Immature natural killer cell (primary cell): ENCODE data around the gene CROCC2. TPM values are rescaled to one million over a fixed set of nuclear protein-coding genes. Genes with fewer than 3 reads are reported as not detected.

Experiments
- DNase-seq, 3 donors: peaks; one replicate each; pipeline ENCODE4 v3.0.0; 2022; ENCODE audit warnings: mixed read lengths in 1 of 3
- H3K27ac Mint-ChIP-seq, 6 donors: one replicate each; pipeline ENCODE4 v1.8.0; 2020; ENCODE audit warnings: mixed read lengths in 6 of 6, mild to moderate bottlenecking in 5 of 6, inconsistent platforms in 4 of 6, moderate library complexity in 3 of 6
- H3K27me3 Mint-ChIP-seq, 3 donors: one replicate each; pipeline ENCODE4 v1.8.0; 2020 to 2021; ENCODE audit warnings: low read depth in 3 of 3, mild to moderate bottlenecking in 3 of 3, mixed read lengths in 3 of 3, moderate library complexity in 3 of 3, inconsistent platforms in 1 of 3
- H3K36me3 Mint-ChIP-seq, 3 donors: one replicate each; pipeline ENCODE4 v1.8.0; 2020; ENCODE audit warnings: mixed read lengths in 3 of 3, inconsistent platforms in 2 of 3, mild to moderate bottlenecking in 2 of 3
- H3K4me1 Mint-ChIP-seq, 2 donors: one replicate each; pipeline ENCODE4 v1.8.0; 2020; ENCODE audit warnings: inconsistent platforms in 2 of 2, mild to moderate bottlenecking in 2 of 2, mixed read lengths in 2 of 2, moderate library complexity in 1 of 2
- H3K4me3 Mint-ChIP-seq, 5 donors: one replicate each; pipeline ENCODE4 v1.8.0; 2020; ENCODE audit warnings: mild to moderate bottlenecking in 5 of 5, mixed read lengths in 5 of 5, inconsistent platforms in 3 of 5, moderate library complexity in 3 of 5
- H3K9me3 Mint-ChIP-seq, 6 donors: one replicate each; pipeline ENCODE4 v1.8.0; 2020; ENCODE audit warnings: mild to moderate bottlenecking in 6 of 6, mixed read lengths in 6 of 6, inconsistent platforms in 4 of 6, moderate library complexity in 3 of 6
- polyA plus RNA-seq, 3 donors: library from polyadenylated mRNA; unstranded; fragments of 300-500 nt; fragmentation: Illumina TruSeq; gene quantifications; one replicate each; pipeline ENCODE4 v1.2.3, GENCODE V29; 2021

The CROCC2 gene
- polyA plus RNA-seq, 3 donors from 2014 or later: not detected

DNA sequence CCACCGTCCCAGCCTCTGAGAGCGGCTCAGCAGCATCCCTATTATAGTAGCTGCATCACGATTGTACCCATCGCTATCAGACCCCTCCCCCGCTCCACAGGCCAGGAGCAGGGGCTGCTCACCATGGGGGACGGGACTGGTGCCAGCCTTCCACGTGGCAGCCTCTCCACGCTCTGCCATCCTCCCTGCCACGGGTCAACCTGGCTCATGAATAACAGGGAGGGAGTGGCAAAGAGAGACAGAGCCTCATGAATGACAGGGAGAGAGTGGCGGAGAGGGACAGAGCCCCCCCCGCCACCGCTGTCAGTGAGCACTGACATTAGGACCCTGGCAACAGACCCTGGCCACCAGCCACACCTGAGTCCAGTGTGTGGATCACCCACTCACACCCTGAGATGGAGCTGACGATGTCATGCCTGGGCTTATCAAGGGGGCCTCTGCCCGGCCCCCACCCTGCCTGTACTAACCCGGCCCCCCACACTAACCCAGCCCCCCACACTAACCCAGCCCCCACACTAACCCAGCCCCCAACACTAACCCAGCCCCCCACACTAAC lies 16.9 kb downstream of the CROCC2 start:
- no peaks in the 10 kb centered on the region for H3K4me1 Mint-ChIP-seq
- H3K9me3 Mint-ChIP-seq: no peaks in the 10 kb centered on the region
- no peaks in the 10 kb centered on the region for H3K36me3 Mint-ChIP-seq
- DNase-seq: no peak
- peaks cover 0 to 2% (median 1%) of the 10 kb centered on the region in 3 donors for H3K27me3 Mint-ChIP-seq
- no peak overlapping the region for H3K4me3 Mint-ChIP-seq
- H3K27ac Mint-ChIP-seq: no peak overlapping the region

DNA sequence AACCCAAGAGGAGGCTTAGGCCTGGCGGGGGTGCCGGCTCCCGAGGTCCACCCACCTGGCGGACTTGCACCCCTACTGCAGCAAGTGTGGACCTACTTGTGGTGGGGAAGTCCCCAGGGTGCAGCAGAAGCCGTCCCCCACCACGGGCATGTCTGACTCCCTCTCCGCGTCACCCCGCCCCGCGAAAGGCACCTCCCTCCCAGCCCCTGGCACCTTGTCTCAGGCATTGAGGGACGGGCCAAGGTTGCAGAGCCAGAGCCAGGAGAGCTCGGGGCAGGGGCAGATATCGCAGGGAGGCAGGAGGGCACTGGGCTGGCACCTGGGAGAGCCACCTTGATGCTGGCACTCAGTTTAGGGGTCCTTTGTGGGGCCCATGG lies 19.0 kb downstream of the CROCC2 start:
- H3K9me3 Mint-ChIP-seq: no peaks in the 10 kb centered on the region
- no peak for DNase-seq
- no peaks in the 10 kb centered on the region for H3K36me3 Mint-ChIP-seq
- H3K27me3 Mint-ChIP-seq: peaks cover 1 to 6% (median 2%) of the 10 kb centered on the region in 3 donors
- no peak overlapping the region for H3K4me3 Mint-ChIP-seq
- no peak overlapping the region for H3K27ac Mint-ChIP-seq
- H3K4me1 Mint-ChIP-seq: no peaks in the 10 kb centered on the region

DNA sequence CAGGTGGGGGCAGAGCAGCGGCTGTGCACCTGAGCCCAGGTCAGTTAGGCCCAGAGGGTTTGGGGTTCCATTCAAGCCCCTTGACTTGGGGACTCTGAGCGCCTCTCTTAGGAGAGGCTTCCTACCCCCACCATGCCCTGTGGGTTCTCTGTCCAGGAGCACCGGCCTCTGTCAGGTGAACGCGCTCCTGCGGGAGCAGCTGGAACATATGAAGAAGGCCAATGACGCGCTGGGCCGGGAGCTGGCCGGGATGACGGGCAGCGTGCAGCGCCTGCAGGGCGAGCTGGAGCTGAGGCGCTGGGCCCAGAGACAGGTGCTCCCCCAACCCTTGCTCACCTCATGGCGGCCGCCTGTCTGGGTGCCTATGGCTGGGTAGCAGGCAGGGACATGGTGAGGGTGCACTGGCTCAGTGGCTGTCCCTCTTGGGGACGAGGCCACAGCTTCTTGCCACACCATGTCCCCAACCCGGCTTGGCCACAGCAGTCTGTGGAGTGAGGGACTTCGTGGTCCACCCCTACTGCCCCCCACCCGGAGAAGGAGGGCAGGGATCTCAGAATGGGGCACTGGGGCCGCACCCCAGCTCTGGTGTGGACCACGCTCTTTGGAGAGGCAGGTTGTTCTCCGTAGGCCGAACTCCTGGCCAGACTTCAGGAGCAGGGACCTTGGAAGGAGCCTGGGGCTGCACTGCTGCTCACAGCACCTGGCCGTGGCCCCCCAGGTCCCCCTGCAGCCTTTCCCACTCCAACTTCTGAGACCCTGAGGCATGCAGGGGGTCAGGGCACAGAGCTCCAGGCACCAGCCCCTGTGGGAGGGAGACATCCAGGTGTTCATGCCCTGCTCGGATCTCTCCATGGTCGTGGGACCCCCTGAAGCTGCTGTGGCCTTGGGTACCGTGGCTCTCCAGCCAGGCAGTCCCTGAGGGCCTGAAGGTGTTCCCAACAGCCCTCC lies 19.7 kb downstream of the CROCC2 start:
- Mint-ChIP-seq H3K4me3 (no peak overlapping the region), H3K36me3 (no peaks in the 10 kb centered on the region), H3K9me3 (no peaks in the 10 kb centered on the region), H3K27me3 (peaks cover 1 to 6% (median 2%) of the 10 kb centered on the region in 3 donors), H3K27ac (no peak overlapping the region), H3K4me1 (no peaks in the 10 kb centered on the region)
- no peak for DNase-seq

DNA sequence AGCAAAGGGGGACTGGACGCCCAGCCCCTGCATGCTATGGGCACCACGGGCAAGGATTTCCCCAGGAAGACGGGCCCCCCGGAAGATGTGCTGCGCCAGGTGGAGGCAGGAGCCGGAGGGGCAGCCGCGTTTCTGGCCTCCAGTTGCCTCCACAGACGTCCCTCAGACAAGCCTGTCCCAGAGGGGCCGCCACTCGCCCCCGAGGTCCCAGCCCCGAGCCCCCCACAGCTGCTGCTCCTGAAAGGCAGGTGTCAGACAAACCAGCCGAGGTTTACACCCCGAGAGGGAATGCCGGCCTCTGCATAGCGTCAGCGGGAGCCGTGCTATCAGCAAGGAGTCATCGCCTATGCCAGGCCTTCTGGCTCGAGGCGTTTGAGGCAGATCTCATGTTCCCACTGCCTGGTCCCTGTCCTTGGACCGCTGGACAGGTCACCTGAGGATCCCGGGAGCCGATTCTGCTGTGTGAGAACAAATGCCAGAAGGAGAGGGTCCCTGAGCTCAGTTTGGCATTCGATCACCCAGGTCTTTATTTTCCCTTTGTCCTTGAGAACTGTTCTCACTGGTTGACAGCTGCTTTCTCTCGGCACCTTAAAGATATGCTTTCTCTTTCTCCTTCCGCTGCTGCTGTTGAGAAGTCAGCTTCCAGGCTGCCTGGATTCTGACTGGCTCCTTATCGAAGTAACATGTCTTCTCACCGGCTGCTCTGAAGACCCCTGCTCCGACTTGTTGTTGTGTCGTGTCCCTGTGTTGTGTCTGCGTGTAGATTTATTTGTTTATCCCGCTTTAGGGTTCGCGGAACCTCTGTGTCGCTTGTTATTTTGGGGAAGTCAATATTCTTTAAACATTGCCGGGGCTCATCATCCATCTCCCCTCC lies 20.6 kb downstream of the CROCC2 start:
- no peak for DNase-seq
- Mint-ChIP-seq H3K4me3 (no peak overlapping the region), H3K36me3 (no peaks in the 10 kb centered on the region), H3K4me1 (no peaks in the 10 kb centered on the region), H3K9me3 (no peaks in the 10 kb centered on the region), H3K27ac (no peak overlapping the region), H3K27me3 (peaks cover 1 to 5% (median 2%) of the 10 kb centered on the region in 3 donors)

DNA sequence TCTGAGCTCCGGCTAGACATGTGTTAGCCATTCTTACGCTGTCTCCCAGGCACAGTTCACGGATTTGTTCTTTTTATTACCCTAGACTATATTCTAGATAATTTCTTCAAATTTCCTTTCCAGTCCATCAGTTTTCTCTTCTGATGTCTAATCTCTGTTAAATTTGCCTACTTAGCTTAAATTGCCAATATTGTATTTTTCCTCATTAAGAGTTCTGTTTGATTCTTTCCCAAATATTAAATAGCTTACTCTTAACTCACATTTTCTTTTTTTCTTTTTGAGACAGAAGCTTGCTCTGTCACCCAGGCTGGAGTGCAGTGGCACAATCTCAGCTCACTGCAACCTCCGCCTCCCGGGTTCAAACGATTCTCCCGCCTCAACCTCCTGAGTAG lies 21.2 kb downstream of the CROCC2 start:
- H3K9me3 Mint-ChIP-seq: no peaks in the 10 kb centered on the region

DNA sequence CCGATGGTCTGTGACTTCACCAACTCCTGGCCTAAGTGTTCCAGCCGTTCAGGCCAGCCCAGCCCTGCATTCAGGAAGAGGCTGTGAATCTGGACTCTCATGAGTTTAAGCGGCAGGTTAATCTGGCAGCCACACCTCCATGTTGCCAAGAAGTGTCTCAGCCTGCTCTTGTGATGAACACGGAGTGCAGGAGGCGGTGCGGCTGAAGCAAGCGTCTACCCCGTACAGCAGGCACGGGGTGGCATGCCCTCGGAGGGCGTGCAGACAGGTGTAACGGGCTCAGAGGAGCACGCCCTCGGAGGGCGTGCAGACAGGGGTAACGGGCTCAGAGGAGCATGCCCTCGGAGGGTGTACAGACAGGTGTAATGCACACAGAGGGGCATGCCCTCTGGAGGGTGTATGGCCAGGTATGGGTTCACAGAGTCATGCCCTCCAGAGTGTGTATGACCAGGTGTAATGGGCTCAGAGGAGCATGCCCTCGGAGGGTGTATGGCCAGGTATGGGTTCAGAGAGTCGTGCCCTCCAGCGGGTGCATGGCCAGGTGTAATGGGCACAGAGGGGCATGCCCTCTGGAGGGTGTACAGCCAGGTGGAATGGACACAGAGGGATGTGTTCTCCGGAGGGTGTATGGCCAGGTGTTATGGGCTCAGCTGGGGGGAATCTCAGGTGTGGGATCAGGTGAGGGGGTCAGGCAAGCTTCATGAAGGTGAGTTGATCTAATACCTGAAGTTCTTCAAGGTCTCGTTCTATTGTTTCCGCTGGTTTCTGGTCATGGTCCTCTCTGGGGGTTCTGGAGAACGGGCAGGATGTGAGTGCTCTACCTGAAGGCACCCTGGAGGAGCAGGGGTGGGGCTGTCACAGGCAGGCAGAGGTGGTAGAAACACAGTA lies 22.6 kb downstream of the CROCC2 start:
- H3K9me3 Mint-ChIP-seq: no peaks in the 10 kb centered on the region
- no peaks in the 10 kb centered on the region for H3K36me3 Mint-ChIP-seq
- no peak overlapping the region for H3K27ac Mint-ChIP-seq
- no peaks in the 10 kb centered on the region for H3K4me1 Mint-ChIP-seq
- H3K27me3 Mint-ChIP-seq: peaks cover 1 to 7% (median 2%) of the 10 kb centered on the region in 3 donors
- no peak for DNase-seq
- H3K4me3 Mint-ChIP-seq: no peak overlapping the region

More for the DNA sequence above, 21.2 kb downstream of the CROCC2 start:
- Mint-ChIP-seq H3K4me1 (no peaks in the 10 kb centered on the region), H3K4me3 (no peak overlapping the region), H3K36me3 (no peaks in the 10 kb centered on the region), H3K27ac (no peak overlapping the region), H3K27me3 (peaks cover 1 to 7% (median 2%) of the 10 kb centered on the region in 3 donors)
- no peak for DNase-seq

DNA sequence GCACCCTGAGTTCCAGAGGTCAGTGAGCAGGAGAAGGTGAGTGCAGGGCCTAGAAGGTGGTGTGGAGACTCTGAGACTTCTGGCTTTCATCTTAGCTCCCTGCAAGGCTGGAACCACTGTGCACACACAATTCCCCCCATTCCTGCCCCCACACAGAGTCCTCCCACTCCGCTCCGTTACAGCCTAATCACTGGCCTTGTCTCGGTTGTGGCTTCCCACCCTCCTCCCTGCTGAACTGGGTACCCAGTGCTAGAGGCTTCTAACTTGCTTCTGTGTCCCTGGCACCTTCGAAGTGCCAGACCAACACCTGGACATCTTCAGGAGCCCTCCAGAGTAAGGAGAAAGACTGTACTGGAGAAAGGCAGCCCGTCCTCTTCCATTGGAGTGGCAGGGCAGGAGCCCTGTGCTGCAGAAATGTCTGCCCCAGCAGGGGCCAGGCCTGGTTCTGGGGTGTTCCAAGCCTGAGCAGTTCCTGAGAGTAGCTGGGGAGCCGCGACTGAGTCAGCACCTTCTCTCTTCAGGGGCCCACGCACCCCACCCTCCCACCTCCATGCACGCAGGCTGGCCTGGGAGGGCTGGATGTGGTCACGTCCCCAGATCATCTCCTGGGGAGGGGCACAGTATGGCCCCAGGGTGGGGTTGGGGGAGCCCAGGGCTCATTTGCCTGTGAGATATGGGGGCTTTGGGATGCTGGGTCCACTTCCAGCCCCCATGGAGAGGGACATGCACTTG lies 23.4 kb downstream of the CROCC2 start:
- Mint-ChIP-seq H3K4me1 (no peaks in the 10 kb centered on the region), H3K36me3 (no peaks in the 10 kb centered on the region), H3K27me3 (peaks cover 1 to 7% (median 2%) of the 10 kb centered on the region in 3 donors), H3K4me3 (no peak overlapping the region), H3K9me3 (no peaks in the 10 kb centered on the region), H3K27ac (no peak overlapping the region)
- no peak for DNase-seq

DNA sequence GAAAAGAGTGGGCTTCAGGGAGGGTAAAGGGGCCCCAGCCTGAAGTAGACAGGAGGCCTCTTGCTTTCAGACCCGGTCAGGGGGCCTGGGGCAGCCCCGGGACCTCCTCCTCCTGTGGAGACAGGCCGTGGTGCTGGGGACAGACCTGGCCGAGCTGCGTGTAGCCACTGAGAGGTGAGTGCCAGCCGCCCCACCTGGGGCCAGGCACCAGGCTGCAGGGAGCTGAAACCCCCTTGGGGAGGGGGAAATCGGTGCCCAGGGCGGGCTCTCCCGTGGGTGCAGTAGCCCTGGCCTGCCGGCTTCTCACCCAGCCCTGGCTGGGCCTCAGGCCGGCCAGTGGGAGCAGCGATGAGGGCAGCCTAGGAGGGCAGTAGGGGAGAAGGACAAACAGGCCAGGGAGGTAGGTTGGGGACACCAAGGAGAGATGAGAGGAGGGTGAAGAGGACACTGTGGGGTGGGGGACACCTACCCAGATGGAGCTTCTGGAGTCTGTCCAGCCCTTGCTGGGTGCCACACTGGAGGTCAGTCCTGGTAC lies 24.0 kb downstream of the CROCC2 start:
- H3K9me3 Mint-ChIP-seq: no peaks in the 10 kb centered on the region
- no peak for DNase-seq
- H3K27me3 Mint-ChIP-seq: peaks cover 1 to 7% (median 2%) of the 10 kb centered on the region in 3 donors

DNA sequence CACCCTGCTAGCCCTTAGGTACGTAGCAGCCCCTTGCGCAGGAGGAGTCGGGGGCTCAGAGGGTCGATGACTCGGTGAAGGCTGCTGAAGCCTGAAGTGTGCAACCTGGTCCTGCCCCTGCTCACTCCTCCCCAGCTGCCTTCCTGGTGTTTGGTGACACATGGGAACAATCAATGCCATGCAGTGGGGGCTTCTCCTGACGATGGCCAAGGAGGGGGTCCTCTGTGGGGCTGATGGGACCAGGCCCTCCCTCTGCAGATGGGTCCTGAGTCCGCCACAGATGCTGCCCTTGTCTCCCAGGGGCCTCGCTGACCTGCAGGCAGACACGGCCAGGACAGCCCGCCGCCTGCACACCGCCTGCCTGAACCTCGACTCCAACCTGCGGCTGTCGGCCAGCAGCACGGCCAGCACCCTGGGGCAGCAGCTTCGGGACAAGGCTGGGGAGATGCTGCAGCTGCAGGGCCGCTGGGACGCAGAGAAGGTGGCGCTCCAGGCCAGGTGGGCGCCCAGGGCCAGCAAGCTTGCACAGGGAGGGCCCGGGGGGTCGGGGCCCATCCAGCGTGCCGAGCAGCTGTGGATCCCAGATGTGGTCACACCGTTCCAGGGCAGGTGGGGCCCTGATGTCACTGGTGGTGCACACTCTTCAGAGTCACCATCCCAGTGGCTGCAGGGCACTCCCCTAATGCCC lies 24.6 kb downstream of the CROCC2 start:
- no peak for DNase-seq
- Mint-ChIP-seq H3K27me3 (peaks cover 1 to 7% (median 2%) of the 10 kb centered on the region in 3 donors), H3K4me3 (no peak overlapping the region)

More for the DNA sequence above, 24.0 kb downstream of the CROCC2 start:
- H3K27ac Mint-ChIP-seq: no peak overlapping the region
- H3K4me1 Mint-ChIP-seq: no peaks in the 10 kb centered on the region
- H3K4me3 Mint-ChIP-seq: no peak overlapping the region
- no peaks in the 10 kb centered on the region for H3K36me3 Mint-ChIP-seq

DNA sequence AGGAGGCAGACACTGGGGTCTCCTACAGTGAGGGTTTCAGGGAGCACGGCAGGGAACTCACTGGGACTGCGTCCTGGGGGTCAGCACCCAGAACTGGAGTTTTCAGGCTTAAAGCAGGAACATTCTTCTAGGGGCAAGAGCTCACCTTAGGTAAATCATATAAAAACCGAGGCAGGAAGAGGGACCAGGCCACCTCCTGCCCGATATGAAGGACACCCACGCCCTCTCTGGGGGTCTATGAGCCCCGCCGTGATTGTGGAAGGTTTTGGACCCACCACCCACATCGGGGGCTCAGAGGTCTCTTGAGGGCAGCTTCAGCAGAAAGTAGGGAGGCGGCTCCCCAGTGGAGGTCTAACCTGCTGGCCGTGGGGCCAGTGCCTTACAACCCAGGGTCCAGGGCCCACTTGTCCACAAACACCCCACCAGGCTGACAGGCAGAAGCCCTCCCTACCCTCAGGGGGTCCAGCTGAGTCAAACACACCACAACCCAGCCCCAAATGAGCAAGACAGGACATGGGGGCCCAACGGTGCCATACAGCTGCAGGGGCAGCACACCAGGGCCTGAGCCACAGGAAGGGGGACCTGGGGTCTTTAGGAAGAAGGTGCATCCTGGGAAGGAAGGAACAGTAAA lies 25.3 kb downstream of the CROCC2 start:
- no peak overlapping the region for H3K4me3 Mint-ChIP-seq
- no peak for DNase-seq
- H3K27ac Mint-ChIP-seq: no peak overlapping the region
- no peaks in the 10 kb centered on the region for H3K4me1 Mint-ChIP-seq
- H3K36me3 Mint-ChIP-seq: no peaks in the 10 kb centered on the region
- H3K9me3 Mint-ChIP-seq: peaks cover 0 to 3% (median 0%) of the 10 kb centered on the region in 6 donors
- peaks cover 1 to 12% (median 2%) of the 10 kb centered on the region in 3 donors for H3K27me3 Mint-ChIP-seq

More for the DNA sequence above, 24.6 kb downstream of the CROCC2 start:
- Mint-ChIP-seq H3K36me3 (no peaks in the 10 kb centered on the region), H3K4me1 (no peaks in the 10 kb centered on the region), H3K27ac (no peak overlapping the region), H3K9me3 (no peaks in the 10 kb centered on the region)

DNA sequence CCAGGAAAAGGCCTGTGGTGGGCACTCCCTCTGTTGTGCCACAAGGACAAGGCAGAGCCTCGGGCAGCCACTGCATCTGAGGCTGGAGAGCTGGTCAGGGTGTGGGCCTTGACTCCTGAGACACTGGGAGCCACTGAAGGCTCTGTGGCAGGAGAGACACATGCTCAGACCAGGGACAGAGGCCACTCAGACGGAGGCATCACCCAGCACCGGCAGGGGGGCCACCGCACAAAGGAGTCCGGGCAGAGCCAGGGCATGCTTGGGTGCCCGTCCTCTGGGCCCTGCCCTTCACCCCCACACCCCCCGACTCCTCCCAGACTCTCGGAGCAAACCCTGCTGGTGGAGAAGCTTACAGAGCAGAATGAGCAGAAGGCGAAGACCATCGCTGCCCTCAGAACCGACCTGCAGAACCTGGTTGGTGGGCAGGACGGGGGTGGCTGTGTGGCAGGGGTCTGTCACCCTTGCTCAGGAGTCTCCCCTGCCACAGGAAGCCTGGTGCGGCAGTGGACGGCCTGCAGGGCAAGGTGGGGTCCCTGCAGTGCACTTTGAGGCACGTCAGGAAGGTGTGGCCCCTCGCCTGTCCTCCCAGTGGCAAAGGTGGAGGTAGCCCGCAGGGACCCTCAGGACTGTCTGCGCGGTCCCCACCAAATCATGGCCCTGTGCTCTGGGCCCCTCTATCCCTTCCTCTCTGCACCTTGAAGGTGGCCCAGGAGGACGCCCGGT lies 26.0 kb downstream of the CROCC2 start:
- Mint-ChIP-seq H3K27me3 (peaks cover 2 to 13% (median 2%) of the 10 kb centered on the region in 3 donors), H3K4me3 (no peak overlapping the region), H3K4me1 (no peaks in the 10 kb centered on the region)

More for the DNA sequence above, 26.0 kb downstream of the CROCC2 start:
- peaks cover 0 to 3% (median 0%) of the 10 kb centered on the region in 6 donors for H3K9me3 Mint-ChIP-seq
- H3K27ac Mint-ChIP-seq: no peak overlapping the region
- no peaks in the 10 kb centered on the region for H3K36me3 Mint-ChIP-seq
- no peak for DNase-seq
